A549 (cell line): ENCODE measurements around the gene CST4. TPM values are rescaled to one million over a fixed set of nuclear protein-coding genes. Genes with fewer than 3 reads are reported as not detected.

ENCODE experiments used
- ATAC-seq, 2 experiments: fragments of 200-7000 bp in 1 of 2; fragments of >200 bp in 1 of 2; cut with Nextera tagmentation in 1 of 2; cut with Tn5 transposase in 1 of 2; 3 replicates each; pipeline versions ENCODE4 v1.8.0 to v1.9.1; 2018 to 2020; ENCODE audit warnings: mild to moderate bottlenecking in 1 of 2, moderate library complexity in 1 of 2
- CTCF ChIA-PET: fragments of 300-600 bp; sonication (Branson Sonifier 250); formaldehyde crosslinking; extraction: SDS; loops from one replicate; lab custom pipeline; 2021; ENCODE audit warnings: antibody characterized with exemption, inconsistent platforms; lab: Yijun Ruan, JAX
- POLR2A ChIA-PET: fragments of 350-600 bp; formaldehyde crosslinking; extraction: SDS; loops from one replicate; lab custom pipeline; 2021; ENCODE audit warnings: antibody characterized with exemption, inconsistent platforms; lab: Yijun Ruan, JAX
- DNase-seq, 2 experiments: peaks; one replicate each; pipeline versions ENCODE4 v3.0.0 to v3.0.0-alpha.2; 2011 to 2016; ENCODE audit warnings: low read depth in 1 of 2, low spot score in 1 of 2
- FAIRE-seq: peaks from 2 replicates; lab custom pipeline; 2011; peaks lifted over from hg19 to GRCh38; lab: Jason Lieb, UNC
- H3K27ac ChIP-seq, 2 experiments: fragments of >200 bp; sonication (Bioruptor Twin); formaldehyde crosslinking; 3 replicates each; pipeline ENCODE4 v1.5.1; 2016 to 2017
- H3K4me1 ChIP-seq: fragments of >200 bp; sonication (Bioruptor Twin); formaldehyde crosslinking; 3 replicates; pipeline ENCODE4 v1.6.1; 2016
- H3K4me2 ChIP-seq: fragments of >200 bp; sonication (Bioruptor Twin); formaldehyde crosslinking; 3 replicates; pipeline ENCODE4 v1.6.1; 2016
- H3K4me3 ChIP-seq: fragments of >200 bp; sonication (Bioruptor Twin); formaldehyde crosslinking; 3 replicates; pipeline ENCODE4 v1.5.1; 2016
- H3K9me3 ChIP-seq: fragments of >200 bp; sonication (Bioruptor Twin); formaldehyde crosslinking; 3 replicates; pipeline ENCODE4 v1.6.1; 2016
- BCL3 ChIP-seq: fragments of >200 bp; sonication (Bioruptor Twin); formaldehyde crosslinking; IDR thresholded peaks from 3 replicates; pipeline ENCODE4 v1.6.1; 2016
- CBX2 ChIP-seq: fragments of 200-600 bp; sonication (generic); IDR thresholded peaks from 2 replicates; pipeline ENCODE4 v1.6.1; 2016; ENCODE audit warnings: low read depth, mild to moderate bottlenecking, borderline replicate concordance
- CBX8 ChIP-seq: fragments of 200-600 bp; sonication (generic); IDR thresholded peaks from 2 replicates; pipeline ENCODE4 v1.6.1; 2016
- CEBPB ChIP-seq, 2 experiments: fragments of >200 bp in 1 of 2; sonication (Bioruptor Twin) in 1 of 2; formaldehyde crosslinking in 1 of 2; IDR thresholded peaks; 2 replicates each; pipeline ENCODE4 v1.6.1; 2012 to 2016
- CHD2 ChIP-seq: fragments of 150-350 bp; IDR thresholded peaks from 2 replicates; pipeline ENCODE4 v1.6.1; 2014; ENCODE audit warnings: low read length; ENCODE audit not compliant: partially characterized antibody
- CHD4 ChIP-seq: fragments of 200-600 bp; sonication (generic); IDR thresholded peaks from 2 replicates; pipeline ENCODE4 v1.6.1; 2016; ENCODE audit warnings: antibody characterized with exemption, mild to moderate bottlenecking, borderline replicate concordance
- EHF ChIP-seq: fragments of 250-450 bp; sonication (Bioruptor Pico); IDR thresholded peaks from 2 replicates; pipeline ENCODE4 v1.5.0; 2020; ENCODE audit warnings: mild to moderate bottlenecking
- GATA3 ChIP-seq: IDR thresholded peaks from 2 replicates; pipeline ENCODE4 v1.6.1; 2012; ENCODE audit warnings: borderline replicate concordance
- HDAC2 ChIP-seq: fragments of 200-600 bp; sonication (generic); IDR thresholded peaks from 2 replicates; pipeline ENCODE4 v1.6.1; 2016
- HOXA7 ChIP-seq: fragments of 250-450 bp; sonication (Bioruptor Pico); IDR thresholded peaks from 2 replicates; pipeline ENCODE4 v1.5.0; 2020; ENCODE audit warnings: mild to moderate bottlenecking, moderate library complexity
- JUNB ChIP-seq: fragments of >200 bp; sonication (Bioruptor Twin); formaldehyde crosslinking; IDR thresholded peaks from 2 replicates; pipeline ENCODE4 v1.6.1; 2016
- KDM1A ChIP-seq: fragments of 200-600 bp; sonication (generic); IDR thresholded peaks from 2 replicates; pipeline ENCODE4 v1.6.1; 2016; ENCODE audit warnings: low read depth, mild to moderate bottlenecking
- MAFK ChIP-seq: fragments of 450-650 bp; IDR thresholded peaks from 2 replicates; pipeline ENCODE4 v1.6.1; 2014; ENCODE audit not compliant: partially characterized antibody
- MAX ChIP-seq: IDR thresholded peaks from 2 replicates; pipeline ENCODE4 v1.6.1; 2012
- MYC ChIP-seq: IDR thresholded peaks from 2 replicates; pipeline ENCODE4 v1.6.1; 2012; ENCODE audit warnings: mild to moderate bottlenecking, inconsistent platforms, low read length, improper control_type of control experiment, borderline replicate concordance
- NPAS2 ChIP-seq: fragments of 250-450 bp; sonication (Bioruptor Pico); IDR thresholded peaks from 2 replicates; pipeline ENCODE4 v1.8.0; 2022; ENCODE audit warnings: mild to moderate bottlenecking, moderate library complexity, borderline replicate concordance
- NR3C1 ChIP-seq: fragments of >200 bp; sonication (Bioruptor Twin); formaldehyde crosslinking; IDR thresholded peaks from 3 replicates; pipeline ENCODE4 v1.6.1; 2017
- POLR2A ChIP-seq: IDR thresholded peaks from 2 replicates; pipeline ENCODE4 v1.6.1; 2012; ENCODE audit warnings: mild to moderate bottlenecking, low read length
- RAD21 ChIP-seq, 2 experiments: fragments of >200 bp in 1 of 2; sonication (Bioruptor Twin) in 1 of 2; formaldehyde crosslinking in 1 of 2; IDR thresholded peaks in 1 of 2; conservative IDR thresholded peaks in 1 of 2; 2 replicates in 1 of 2; 3 replicates in 1 of 2; pipeline ENCODE4 v1.6.1; 2012 to 2018; ENCODE audit warnings: inconsistent platforms in 1 of 2
- RCOR1 ChIP-seq: fragments of 150-350 bp; IDR thresholded peaks from 2 replicates; pipeline ENCODE4 v1.6.1; 2014; ENCODE audit warnings: antibody characterized with exemption, low read length, low read depth
- RFX5 ChIP-seq: fragments of 450-650 bp; IDR thresholded peaks from 2 replicates; pipeline ENCODE4 v1.7.1; 2014; ENCODE audit warnings: antibody characterized with exemption, mild to moderate bottlenecking, moderate library complexity
- SREBF2 ChIP-seq: fragments of 450-650 bp; IDR thresholded peaks from 2 replicates; pipeline ENCODE4 v1.6.1; 2014; ENCODE audit warnings: mild to moderate bottlenecking, moderate library complexity
- ZFP36 ChIP-seq: fragments of 450-650 bp; IDR thresholded peaks from 2 replicates; pipeline ENCODE4 v1.6.1; 2014; ENCODE audit warnings: borderline replicate concordance; ENCODE audit not compliant: partially characterized antibody
- WGBS: methylation state at CpG from one replicate; pipeline ENCODE4 v1.1.6; 2017; ENCODE audit errors: missing lambda C conversion rate; 5-methylcytosine and 5-hydroxymethylcytosine counted together
- polyA plus RNA-seq, 4 experiments: library from polyadenylated mRNA; depleted of rRNA in 3 of 4; stranded (reverse); fragments of >200 nt; fragmentation: RNase III in 1 of 4; extraction: RNeasy Plus Mini Kit Qiagen cat#74134 plus additional on column Dnase treatment in 1 of 4; gene quantifications; 2 replicates in 3 of 4; 3 replicates in 1 of 4; pipeline ENCODE4 v1.2.3, GENCODE V29; 2011 to 2017
- TF ChIP-seq, protein P1 (sequence below): fragments of 200-600 bp; sonication (generic); IDR thresholded peaks from 2 replicates; pipeline ENCODE4 v1.6.1; 2016; ENCODE audit warnings: antibody characterized with exemption, mild to moderate bottlenecking, moderate library complexity

CST4 gene
- polyA plus RNA-seq, 2 of the 4 experiments (the other 2 are of a cell fraction): not detected

DNA sequence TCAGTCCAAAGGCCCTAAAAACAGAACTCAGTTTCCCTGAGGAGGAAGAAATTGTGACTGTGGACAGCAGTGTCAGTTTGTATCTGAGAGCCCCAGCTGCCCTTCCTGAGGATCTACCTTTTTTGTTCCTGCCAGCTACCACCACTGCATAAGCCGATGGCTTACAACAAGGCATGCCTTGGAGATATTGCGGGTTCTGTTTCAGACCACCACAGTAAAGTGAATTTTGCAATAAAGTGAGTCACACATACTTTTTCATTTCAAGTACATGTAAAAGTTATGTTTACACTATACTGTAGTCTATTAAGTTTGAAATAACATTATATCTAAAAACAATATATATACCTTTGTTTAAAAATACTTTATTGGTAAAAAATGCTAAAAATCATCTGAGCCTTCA lies 41.5 kb downstream of the CST4 start:
- no peak for DNase-seq
- POLR2A ChIA-PET: no interaction called here
- Histone ChIP-seq H3K4me3 (no peak overlapping the region), H3K27ac (no peak overlapping the region), H3K4me2 (no peak overlapping the region), H3K9me3 (no peaks in the 10 kb centered on the region), H3K4me1 (no peaks in the 10 kb centered on the region)
- CTCF ChIA-PET: interaction anchor here (1.3 to 1.7 kb wide), 2 partner anchors 21 to 77 kb away, joined by 3 to 5 read pairs; no protein-coding TSS in a partner anchor
- 94% methylated on average over 2 of the region's 2 CpGs for WGBS
- peak; percentile 51 for FAIRE-seq
- no peak for ATAC-seq
- no peak for TF ChIP-seq CEBPB (IDR thresholded peaks at IDR 0.05)
- TF ChIP-seq CHD4: no peak
- no peak for TF ChIP-seq CBX8
- TF ChIP-seq SREBF2: no peak
- TF ChIP-seq ZFP36: no peak
- TF ChIP-seq HDAC2: no peak
- no peak for TF ChIP-seq CBX2
- TF ChIP-seq NPAS2: no peak
- TF ChIP-seq NR3C1: no peak
- TF ChIP-seq RAD21 (conservative IDR thresholded peaks at IDR 0.05 in 1 of 2, IDR thresholded peaks at IDR 0.05 in 1 of 2): no peak
- no peak for TF ChIP-seq EHF
- no peak for TF ChIP-seq BCL3
- no peak for TF ChIP-seq KDM1A
- no peak for TF ChIP-seq MAX
- TF ChIP-seq RFX5: no peak
- no peak for TF ChIP-seq MAFK

- ChIA-PET CTCF (interaction anchor here (1.3 to 1.7 kb wide), 2 partner anchors 22 to 78 kb away, joined by 3 to 5 read pairs; no protein-coding TSS in a partner anchor), POLR2A (no interaction called here)
- ATAC-seq (no peak), FAIRE-seq (no peak), DNase-seq (no peak)
- TF ChIP-seq POLR2A (no peak), CHD4 (no peak), GATA3 (no peak), HOXA7 (no peak), MYC (no peak), JUNB (no peak), RAD21 (conservative IDR thresholded peaks at IDR 0.05 in 1 of 2, IDR thresholded peaks at IDR 0.05 in 1 of 2) (no peak), NR3C1 (no peak), EHF (no peak), HDAC2 (no peak), CHD2 (no peak), KDM1A (no peak), CBX8 (no peak), RCOR1 (no peak)
- TF ChIP-seq, protein P1, sequence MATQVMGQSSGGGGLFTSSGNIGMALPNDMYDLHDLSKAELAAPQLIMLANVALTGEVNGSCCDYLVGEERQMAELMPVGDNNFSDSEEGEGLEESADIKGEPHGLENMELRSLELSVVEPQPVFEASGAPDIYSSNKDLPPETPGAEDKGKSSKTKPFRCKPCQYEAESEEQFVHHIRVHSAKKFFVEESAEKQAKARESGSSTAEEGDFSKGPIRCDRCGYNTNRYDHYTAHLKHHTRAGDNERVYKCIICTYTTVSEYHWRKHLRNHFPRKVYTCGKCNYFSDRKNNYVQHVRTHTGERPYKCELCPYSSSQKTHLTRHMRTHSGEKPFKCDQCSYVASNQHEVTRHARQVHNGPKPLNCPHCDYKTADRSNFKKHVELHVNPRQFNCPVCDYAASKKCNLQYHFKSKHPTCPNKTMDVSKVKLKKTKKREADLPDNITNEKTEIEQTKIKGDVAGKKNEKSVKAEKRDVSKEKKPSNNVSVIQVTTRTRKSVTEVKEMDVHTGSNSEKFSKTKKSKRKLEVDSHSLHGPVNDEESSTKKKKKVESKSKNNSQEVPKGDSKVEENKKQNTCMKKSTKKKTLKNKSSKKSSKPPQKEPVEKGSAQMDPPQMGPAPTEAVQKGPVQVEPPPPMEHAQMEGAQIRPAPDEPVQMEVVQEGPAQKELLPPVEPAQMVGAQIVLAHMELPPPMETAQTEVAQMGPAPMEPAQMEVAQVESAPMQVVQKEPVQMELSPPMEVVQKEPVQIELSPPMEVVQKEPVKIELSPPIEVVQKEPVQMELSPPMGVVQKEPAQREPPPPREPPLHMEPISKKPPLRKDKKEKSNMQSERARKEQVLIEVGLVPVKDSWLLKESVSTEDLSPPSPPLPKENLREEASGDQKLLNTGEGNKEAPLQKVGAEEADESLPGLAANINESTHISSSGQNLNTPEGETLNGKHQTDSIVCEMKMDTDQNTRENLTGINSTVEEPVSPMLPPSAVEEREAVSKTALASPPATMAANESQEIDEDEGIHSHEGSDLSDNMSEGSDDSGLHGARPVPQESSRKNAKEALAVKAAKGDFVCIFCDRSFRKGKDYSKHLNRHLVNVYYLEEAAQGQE: no peak
- Histone ChIP-seq H3K4me1 (no peaks in the 10 kb centered on the region), H3K4me3 (no peak overlapping the region), H3K4me2 (no peak overlapping the region), H3K27ac (no peak overlapping the region), H3K9me3 (no peaks in the 10 kb centered on the region)
- 34% methylated on average over 4 of the region's 4 CpGs for WGBS
These were observed 42.5 kb downstream of the CST4 start for GRCh38 chr20:23646106-23646873.
